HG02798 (cell line): ENCODE results near the gene BMPR1A.

Experiments used
- ATAC-seq: cut with Tn5 transposase; IDR thresholded peaks from one replicate; pipeline ENCODE4 v1.9.1; 2021; ENCODE audit warnings: mild to moderate bottlenecking; ENCODE audit not compliant: unreplicated experiment, poor library complexity

The BMPR1A gene

DNA sequence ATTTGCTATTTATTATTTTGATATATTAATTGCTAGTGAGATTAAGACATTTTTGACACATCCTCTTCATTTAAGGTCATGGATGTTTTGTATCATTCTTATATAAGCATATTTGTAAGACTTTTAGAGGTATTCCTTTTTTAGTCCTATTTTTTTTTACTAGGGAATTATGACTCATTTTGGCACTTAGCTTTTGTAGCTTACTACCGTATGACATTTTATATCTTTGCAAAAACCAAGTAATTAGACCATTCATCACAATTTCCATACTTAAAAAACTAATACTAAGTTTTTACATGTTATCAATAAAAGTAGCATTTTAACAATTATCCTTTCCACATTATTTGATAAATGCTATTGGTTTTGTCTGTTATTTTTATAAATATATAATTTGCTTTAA lies 41.6 kb downstream of the BMPR1A start:
- no peak for ATAC-seq

DNA sequence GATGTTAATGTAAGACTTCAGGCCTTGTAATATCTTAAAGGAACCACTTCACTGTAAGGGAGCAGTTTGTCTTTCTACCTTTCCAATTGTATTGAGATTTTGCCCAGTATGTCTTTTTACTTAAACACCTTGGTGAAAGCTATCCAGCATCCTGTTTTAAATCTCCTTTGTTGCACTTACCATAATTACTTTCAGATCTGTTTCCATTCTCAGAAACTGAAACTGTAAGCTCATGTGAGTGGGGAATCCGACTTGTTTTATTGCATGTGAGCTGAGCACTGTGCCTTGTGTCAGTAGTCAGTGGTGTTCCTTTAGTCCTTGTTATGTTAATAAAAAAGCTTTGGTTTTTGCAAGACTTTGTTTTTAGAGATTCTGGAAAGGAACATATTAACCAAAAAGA lies 42.2 kb downstream of the BMPR1A start:
- peak; percentile 82 for ATAC-seq

DNA sequence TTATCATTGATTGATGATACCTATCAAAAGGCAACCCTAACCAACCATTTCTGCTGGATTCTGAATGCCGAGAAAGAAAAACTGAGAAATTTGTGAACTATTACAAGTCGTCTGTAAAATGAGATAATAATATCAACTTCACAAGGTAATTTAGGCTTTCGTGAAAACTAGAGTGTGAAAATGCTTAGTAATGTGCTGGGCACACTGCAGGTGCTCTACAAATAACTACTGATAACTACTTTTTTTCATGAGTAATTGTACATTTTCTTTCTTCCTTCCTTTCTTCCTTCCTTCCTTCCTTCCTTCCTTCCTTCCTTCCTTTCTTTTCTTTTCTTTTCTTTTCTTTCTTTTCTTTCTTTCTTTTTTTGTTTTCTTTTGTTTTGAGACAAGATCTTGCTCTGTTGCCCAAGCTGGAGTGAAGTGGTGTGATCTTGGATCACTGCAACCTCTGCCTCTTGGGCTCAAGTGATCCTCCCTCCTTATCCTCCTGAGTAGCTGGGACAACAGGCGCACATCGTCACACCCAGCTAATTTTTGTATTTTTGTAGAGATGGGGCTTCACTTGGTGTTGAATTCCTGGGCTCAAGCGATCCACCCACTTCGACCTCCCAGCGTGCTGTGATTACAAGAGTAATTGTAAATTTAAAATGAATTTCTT lies 42.9 kb downstream of the BMPR1A start:
- ATAC-seq = no peak

DNA sequence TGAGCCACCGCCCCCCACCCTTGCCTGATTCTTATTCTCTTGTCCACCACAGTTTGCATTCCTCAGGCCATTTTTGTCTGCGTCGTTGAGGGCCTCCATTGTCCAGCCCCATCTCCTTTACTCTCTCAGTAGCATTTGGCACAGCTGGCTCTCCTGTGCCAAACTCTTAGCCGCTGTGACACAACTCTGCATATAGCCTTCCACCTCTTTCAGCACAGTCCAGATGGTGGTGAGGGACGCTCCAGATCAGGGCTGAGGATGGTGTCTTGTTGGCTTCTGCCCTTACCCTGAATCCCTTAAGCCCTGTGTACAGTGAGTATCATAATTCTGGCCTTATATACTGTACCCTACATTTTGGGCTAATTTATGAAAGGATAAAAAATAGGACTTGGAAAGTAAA lies 45.6 kb downstream of the BMPR1A start:
- ATAC-seq = no peak

DNA sequence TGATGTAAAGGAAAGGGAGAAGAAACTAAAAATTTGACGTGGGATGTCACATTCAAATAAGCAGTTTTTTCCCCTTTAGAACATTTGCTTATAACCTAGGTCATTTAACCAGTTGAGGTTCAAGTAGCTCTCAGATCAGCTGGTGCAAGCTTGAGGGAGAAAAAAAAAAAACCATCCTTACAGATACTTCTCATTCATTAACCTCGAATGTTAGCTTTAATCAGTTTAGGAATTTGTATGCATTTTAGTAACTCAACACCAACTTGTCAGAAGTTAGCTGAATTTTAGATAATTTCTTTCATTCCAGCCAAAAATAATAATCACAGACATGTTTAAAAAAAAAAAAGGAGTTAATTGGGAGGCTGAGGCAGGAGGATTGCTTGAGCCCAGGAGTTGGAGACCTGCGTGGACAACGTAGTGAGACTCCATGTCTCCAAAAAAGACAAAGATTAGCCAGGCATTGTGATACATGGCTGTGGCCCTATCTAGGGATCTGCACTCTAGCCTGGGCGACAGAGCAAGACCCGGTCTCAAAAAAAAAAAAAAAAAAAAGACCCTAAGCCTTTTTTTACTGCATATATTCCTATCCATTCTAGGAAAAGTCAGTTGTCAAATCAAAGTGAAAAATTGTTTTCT lies 46.2 kb downstream of the BMPR1A start:
- ATAC-seq = no peak

DNA sequence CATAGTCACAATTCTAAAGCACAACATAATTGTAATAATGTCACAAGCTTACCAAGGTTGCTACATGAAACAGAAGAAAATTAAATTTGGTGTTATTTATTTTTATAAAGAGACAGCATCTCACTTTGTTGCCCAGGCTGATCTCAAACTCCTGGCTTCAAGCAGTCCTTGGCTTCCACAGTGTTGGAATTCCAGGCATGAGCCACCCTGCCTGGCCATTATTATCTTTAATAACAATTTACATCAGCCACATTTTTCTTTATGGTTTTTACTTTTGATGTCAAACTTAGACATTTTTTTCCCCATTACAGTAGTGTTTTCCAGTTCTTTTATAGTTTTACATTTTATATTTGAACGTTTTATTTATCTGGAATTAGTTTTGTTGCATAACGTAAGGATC lies 46.7 kb downstream of the BMPR1A start:
- ATAC-seq = no peak

DNA sequence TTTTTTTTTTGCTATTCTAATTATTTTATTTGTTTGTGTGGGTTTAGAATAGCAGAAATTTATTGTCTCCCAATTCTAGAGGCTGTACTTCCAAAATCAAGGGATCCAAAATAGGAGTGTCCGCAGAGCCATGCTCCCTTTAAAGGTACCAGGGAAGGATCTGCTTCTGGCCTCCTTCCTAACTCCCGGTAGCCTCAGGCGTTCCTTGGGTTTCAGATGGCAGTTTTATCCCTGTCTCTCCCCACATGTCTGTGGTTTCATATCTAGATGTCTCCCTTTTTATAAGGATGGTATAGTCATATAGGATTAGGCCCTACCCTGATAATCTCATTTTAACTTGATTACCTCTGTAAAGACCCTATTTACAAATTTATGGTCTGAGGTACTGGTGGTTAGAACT lies 48.4 kb downstream of the BMPR1A start:
- no peak for ATAC-seq

DNA sequence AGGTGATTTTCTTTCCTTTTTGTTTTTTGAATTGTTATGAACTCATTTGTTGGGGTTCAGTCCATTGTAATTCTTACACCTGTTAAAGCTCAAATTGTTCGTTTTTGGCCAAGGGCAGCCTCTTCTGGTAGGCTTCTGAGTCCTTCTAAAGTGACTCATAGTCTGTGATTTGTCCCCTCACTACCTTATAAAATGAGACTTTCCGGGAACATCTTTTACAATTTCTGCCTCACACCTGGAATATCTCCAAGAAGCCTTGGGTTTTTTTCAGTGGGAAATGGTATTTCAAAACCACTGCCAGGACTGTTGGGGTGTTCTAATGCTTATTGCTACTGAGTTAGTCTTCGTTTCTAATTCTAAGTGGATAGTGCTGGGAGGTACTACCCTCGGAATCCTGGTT lies 56.7 kb downstream of the BMPR1A start:
- ATAC-seq = no peak

DNA sequence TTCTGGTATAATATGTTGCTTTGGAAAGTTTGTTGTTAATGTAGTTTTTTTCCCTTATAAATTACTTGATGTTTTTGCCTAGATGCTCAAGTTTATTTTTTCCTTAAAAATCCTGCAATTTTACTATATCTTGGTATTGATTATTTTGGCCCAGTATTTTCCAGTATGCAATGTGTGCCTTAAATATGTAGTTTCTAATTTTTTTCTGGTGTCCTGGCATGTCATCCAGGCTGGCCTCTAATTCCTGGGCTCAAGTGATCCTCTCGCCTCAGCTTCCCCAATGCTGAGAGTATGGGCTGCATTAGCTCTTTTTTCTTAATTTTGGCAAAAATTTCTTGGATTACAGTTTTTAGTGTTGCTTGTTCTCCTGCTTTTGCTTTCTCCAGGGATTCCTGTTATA lies 57.6 kb downstream of the BMPR1A start:
- no peak for ATAC-seq

DNA sequence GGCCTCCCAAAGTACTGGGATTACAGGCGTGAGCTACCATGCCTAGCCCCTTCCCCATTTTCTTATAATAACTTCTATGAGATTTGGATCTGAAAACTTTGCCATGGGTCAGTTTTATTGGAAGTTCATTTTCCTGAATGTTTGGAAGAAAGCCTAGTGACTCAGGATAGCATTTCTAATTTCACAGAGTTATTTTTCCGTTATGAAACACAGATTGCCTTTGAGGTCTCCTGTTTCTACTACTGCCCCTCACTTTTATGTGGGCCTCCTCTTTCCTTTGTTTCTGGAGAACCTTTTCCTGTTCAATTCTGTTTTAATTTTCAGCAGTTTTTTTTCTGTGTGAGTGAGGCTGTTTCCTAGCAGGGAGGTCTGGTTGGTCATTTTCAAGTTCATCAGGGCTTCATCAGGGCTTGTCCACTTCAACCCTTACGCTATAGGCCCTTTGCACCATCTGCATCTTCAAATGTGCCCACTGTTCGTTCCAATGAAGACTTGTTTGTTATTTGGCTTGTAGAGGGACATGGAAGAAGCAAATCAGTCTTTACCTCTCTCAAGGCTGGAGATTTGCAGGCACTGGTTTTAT lies 58.7 kb downstream of the BMPR1A start:
- no peak for ATAC-seq

DNA sequence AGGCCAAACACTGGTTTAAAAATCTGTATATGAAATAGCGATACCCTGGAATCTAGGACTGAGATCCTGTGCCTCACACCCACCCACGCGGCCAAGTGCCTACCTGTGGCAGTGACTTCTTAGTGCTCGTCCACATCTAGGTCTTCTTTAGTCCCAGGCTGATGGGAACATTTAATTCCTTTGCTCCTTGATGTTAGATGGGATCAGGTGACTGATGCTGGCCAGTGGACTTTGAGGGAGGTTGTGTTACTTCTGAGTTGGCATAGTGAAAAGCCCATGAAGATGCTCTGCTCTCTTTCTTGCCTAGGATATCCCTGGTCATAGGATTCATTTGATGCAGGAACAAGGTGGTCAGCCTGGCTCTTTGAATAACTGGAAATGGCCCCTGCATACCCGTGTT lies 59.2 kb downstream of the BMPR1A start:
- no peak for ATAC-seq

DNA sequence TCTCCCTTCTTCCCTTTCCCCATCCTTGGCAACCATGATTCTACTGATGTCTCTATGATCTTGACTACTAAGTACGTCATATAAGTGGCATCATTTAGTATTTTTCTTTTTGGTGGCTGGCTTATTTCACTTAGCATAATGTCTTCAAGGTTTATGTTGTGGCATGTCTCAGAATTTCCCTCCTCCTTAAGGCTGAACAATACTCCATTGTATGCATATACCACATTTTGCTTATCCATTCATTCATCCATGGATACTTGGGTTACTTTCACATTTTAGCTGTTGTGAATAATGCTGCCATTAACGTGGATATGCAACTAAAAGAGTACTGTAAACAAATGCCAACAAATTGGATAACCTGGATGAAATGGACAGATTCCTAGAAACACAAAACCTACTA lies 60.8 kb downstream of the BMPR1A start:
- no peak for ATAC-seq

DNA sequence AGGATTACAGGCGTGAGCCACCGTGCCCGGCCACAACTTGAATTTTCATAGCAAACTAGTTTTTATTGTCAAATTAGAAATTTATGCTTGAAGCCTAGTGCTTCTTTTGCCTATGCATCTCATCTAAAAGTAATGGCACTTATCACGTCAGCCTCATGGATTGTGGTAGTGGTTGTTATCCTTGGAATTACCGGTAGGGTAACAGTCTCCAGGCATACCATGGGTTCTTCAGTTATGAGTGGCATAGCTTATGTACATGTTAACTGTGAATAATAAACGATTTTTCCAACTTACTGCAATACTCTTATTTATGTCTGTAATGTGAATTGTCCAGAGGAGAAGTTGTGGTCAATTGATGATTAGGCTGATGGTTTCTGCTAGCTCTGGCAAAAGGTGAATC lies 63.1 kb downstream of the BMPR1A start:
- ATAC-seq = no peak

DNA sequence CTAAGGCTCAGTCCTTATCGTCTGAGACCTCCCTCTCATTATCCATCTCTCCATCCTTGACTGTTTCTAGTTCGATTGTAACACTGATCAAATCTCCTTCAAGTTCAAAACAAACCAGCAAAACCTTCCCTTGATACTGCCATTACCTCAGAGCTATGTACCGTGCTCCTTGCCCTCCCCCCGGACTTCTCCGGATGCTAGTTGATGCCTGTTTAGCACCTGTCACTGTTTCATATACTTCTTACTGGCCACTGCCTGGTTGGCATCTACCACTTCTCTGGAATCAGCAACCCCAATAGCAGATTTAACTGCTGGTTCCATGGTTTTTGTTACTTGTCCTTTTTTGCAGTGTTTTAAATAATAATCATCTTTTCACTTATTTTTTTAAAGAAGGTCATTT lies 64.1 kb downstream of the BMPR1A start:
- no peak for ATAC-seq

DNA sequence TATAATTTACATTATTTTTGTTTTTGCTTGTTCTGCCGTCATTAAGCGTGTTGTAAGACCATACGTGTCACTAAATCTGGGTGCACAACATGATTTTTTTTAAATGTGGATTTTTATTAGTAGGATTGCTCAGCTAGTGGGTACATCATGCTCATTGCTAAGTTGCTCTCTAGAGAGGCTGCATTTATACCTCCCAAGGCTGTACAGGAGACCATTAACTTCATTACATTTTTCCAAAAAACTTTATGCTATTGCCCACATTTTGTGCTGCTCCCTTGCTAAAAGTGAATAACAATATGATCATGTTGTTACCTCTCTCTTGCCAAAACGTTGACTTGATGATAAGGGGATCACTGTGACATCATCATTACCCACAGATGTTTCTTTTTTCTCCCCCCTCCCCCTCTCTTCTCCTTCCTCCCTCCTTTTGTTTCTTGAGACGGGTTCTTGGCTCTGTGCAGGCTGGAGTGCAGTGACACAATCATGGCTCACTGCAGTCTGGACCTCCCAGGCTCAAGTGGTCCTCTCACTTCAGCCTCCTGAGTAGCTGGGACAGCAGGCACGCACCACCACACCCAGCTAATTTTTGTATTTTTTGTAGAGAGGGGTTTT lies 65.1 kb downstream of the BMPR1A start:
- no peak for ATAC-seq

DNA sequence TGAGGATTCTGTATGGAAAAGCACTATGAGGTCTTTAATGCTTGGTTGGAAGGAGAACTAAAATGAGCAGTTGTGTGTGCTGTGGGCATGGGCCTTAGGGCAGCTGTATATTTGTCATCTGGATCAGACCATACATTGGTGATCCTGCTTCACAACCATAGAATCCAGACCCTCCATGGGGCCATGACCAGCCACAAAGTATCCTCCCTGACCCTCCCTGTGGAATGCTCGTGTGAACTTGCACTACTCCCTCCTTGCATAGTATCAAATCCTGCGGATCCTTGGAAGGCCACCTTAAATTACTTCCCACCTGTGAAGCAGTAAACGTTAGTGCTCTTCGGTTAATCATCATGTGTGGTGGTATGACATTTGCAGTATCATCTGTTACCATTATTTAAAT lies 67.1 kb downstream of the BMPR1A start:
- ATAC-seq = no peak

DNA sequence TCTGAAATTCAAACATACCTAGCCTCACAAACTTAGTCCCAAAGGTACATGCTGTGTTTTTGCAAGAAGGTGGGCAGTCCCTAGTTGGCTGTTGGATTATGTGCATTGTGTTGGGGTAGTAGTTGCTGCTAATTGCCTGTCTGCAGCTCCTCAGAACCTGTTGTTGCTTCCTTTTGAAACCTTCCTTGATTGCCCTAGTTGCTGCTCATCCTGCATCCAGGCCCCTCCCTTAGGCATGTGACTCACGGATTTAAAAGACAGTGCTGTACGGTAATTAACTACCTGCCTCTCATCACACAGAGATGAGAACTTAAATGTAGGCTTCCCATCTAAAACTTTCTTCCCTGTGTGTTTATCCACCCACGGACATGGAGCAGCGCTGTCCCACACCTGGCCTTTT lies 67.7 kb downstream of the BMPR1A start:
- ATAC-seq = no peak

DNA sequence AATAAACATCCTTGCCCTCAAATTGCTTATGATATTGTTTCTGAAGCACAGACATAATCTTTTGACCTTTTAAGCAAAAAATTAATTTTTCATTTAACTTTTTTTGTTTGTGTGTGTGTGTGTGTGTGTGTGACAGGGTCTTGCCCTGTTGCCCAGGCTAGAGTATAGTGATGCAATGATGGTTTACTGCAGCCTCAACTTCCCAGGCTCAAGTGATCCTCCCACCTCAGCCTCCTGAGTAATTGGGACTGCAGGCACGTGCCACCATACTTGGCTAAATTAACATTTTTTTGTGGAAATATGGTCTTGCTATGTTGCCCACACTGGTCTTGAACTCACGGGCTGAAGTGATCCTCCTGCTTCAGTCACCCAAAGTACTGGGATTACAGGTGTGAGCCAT lies 68.9 kb downstream of the BMPR1A start:
- ATAC-seq = no peak

DNA sequence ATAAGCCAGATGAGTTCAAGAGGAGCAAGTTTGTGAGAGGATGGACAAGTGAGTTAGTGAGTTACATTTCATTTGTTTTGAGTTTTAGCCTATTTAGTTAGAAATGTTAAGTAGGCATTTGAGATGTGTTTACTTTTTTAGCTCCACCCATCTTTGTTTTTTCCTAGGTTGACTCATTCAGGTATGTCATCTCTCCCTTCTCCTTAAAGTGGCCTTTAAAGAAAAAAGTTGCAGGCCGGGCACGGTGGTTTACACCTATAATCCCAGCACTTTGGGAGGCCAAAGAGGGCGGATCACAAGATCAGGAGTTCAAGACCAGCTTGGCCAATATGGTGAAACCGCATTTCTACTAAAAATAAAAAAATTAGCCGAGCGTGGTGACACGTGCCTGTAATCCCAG lies 71.2 kb downstream of the BMPR1A start:
- ATAC-seq = no peak

DNA sequence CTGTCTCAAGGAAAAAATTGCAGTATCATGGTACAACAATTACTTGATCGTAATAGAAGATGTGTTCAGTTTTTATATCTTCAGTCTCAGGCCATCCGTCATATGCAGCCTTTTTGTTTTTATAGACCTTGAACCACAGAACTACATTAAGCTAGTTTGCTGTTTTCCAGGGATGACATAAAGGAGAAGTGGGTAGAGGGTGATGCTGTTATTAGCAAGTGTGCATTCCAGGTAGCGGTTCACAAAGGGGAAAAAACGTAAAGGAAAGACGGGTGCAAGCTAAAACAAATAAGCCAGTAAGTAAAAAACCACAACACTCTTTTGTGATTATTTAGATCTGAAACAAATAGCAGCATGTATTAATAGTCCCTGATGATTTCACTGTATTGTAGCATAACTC lies 71.7 kb downstream of the BMPR1A start:
- no peak for ATAC-seq

DNA sequence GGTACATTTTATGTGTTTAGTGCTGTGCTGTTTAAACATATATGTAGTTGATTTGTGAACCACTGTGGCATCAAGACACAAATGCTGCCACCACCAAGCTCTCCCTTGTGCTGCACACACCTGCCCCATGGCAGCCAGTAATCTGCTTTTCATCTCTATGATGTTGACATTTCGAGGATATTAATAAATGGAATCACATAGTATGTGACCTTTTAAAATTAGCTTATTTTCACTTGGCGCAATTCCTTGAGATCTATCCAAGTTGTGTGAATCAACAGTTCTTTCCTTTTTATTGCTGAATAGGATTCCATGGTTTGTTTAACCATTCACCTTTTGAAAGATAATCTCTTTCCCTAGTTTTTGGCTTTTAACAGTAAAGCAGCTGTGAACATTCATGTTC lies 73.1 kb downstream of the BMPR1A start:
- no peak for ATAC-seq
